ENCODE measurements around the gene QRSL1.

GRCh38 chr6:106614592-106615257 lies 14.7 kb upstream of the QRSL1 start:
- TF ChIP-seq, protein P1, sequence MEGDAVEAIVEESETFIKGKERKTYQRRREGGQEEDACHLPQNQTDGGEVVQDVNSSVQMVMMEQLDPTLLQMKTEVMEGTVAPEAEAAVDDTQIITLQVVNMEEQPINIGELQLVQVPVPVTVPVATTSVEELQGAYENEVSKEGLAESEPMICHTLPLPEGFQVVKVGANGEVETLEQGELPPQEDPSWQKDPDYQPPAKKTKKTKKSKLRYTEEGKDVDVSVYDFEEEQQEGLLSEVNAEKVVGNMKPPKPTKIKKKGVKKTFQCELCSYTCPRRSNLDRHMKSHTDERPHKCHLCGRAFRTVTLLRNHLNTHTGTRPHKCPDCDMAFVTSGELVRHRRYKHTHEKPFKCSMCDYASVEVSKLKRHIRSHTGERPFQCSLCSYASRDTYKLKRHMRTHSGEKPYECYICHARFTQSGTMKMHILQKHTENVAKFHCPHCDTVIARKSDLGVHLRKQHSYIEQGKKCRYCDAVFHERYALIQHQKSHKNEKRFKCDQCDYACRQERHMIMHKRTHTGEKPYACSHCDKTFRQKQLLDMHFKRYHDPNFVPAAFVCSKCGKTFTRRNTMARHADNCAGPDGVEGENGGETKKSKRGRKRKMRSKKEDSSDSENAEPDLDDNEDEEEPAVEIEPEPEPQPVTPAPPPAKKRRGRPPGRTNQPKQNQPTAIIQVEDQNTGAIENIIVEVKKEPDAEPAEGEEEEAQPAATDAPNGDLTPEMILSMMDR (IDR thresholded peaks at IDR 0.05) = no peak
- TF ChIP-seq ZFX (IDR thresholded peaks at IDR 0.05; ENCODE audit: borderline replicate concordance) = no peak
